Ascending aorta (tissue), 2 donors: Measurements from ENCODE around the gene STX11. TPM values are rescaled to one million over a fixed set of nuclear protein-coding genes. Genes with fewer than 3 reads are reported as not detected.
"Not testable (repeated sequence)": the region's sequence is repeated elsewhere in the genome, so short reads cannot be mapped to it uniquely, and the experiment has no call there.

ENCODE experiments used
- DNase-seq, 2 donors: peaks; one replicate each; pipeline ENCODE4 v3.0.0-alpha.2; 2019; ENCODE audit warnings: low spot score in 2 of 2
- H3K27ac ChIP-seq, 2 donors: fragments of 200-600 bp; sonication (generic); one replicate each; pipeline ENCODE4 v1.5.1; 2016 to 2017; ENCODE audit warnings: mild to moderate bottlenecking in 1 of 2
- H3K27me3 ChIP-seq: fragments of 200-600 bp; sonication (generic); one replicate; pipeline ENCODE4 v1.5.1; 2017
- H3K36me3 ChIP-seq, 2 donors: fragments of 200-600 bp; sonication (generic); one replicate each; pipeline ENCODE4 v1.5.1; 2016
- H3K4me1 ChIP-seq, 2 donors: fragments of 200-600 bp; sonication (generic); one replicate each; pipeline ENCODE4 v1.5.1; 2016 to 2017; ENCODE audit warnings: mild to moderate bottlenecking in 1 of 2
- H3K4me3 ChIP-seq, 2 donors: fragments of 200-600 bp; sonication (generic); one replicate each; pipeline ENCODE4 v1.5.1; 2016 to 2017; ENCODE audit warnings: mild to moderate bottlenecking in 1 of 2
- H3K9me3 ChIP-seq, 2 donors: fragments of 200-600 bp; sonication (generic); one replicate each; pipeline ENCODE4 v1.5.1; 2016
- CTCF ChIP-seq, 3 experiments: fragments of 200-600 bp in 2 of 3; fragments of 450-650 bp in 1 of 3; sonication (generic) in 2 of 3; IDR thresholded peaks; one replicate each; pipeline ENCODE4 v1.5.1; 2016 to 2019; ENCODE audit warnings: antibody characterized with exemption in 3 of 3, mild to moderate bottlenecking in 1 of 3, moderate library complexity in 1 of 3
- intact Hi-C: fragments of 100-400 bp; cut with DNase I; formaldehyde crosslinking; loops from one replicate; pipeline ENCODE4 v1.15.1; 2023
- total RNA-seq: library from RNA; depleted of rRNA; stranded (reverse); fragments of >200 nt; gene quantifications from one replicate; pipeline ENCODE4 v1.1.0, GENCODE V29; 2016

STX11 gene
- total RNA-seq, 1 donor from 2014 or later, result 29.5 TPM

- intact Hi-C loops, result no loop called here
- H3K36me3 ChIP-seq, result no peaks in the 10 kb centered on the region
- TF ChIP-seq CTCF (IDR thresholded peaks at IDR 0.05), result no peak
- no peak overlapping the region for H3K4me3 ChIP-seq
- no peak for DNase-seq
- no peaks in the 10 kb centered on the region for H3K4me1 ChIP-seq
- H3K9me3 ChIP-seq, result no peaks in the 10 kb centered on the region
- no peaks in the 10 kb centered on the region for H3K27me3 ChIP-seq
- no peak overlapping the region for H3K27ac ChIP-seq
These were observed 25.7 kb downstream of the STX11 start for GRCh38 chr6:144176043-144176442.

GRCh38 chr6:144177726-144178125 is 27.4 kb downstream of the STX11 start:
- intact Hi-C loops, result no loop called here
- H3K4me1 ChIP-seq, result no peaks in the 10 kb centered on the region
- no peaks in the 10 kb centered on the region for H3K36me3 ChIP-seq
- no peak overlapping the region for H3K4me3 ChIP-seq
- no peaks in the 10 kb centered on the region for H3K27me3 ChIP-seq
- H3K9me3 ChIP-seq, result no peaks in the 10 kb centered on the region
- DNase-seq, result no peak
- no peak overlapping the region for H3K27ac ChIP-seq
- no peak for TF ChIP-seq CTCF (IDR thresholded peaks at IDR 0.05)

- TF ChIP-seq CTCF (IDR thresholded peaks at IDR 0.05), result no peak
- DNase-seq, result no peak
- intact Hi-C loops, result no loop called here
- Histone ChIP-seq H3K27me3 (no peaks in the 10 kb centered on the region), H3K27ac (no peak overlapping the region), H3K4me1 (no peaks in the 10 kb centered on the region), H3K36me3 (no peaks in the 10 kb centered on the region), H3K9me3 (no peaks in the 10 kb centered on the region), H3K4me3 (no peak overlapping the region)
These were observed 28.0 kb downstream of the STX11 start for GRCh38 chr6:144178323-144178722.

DNA sequence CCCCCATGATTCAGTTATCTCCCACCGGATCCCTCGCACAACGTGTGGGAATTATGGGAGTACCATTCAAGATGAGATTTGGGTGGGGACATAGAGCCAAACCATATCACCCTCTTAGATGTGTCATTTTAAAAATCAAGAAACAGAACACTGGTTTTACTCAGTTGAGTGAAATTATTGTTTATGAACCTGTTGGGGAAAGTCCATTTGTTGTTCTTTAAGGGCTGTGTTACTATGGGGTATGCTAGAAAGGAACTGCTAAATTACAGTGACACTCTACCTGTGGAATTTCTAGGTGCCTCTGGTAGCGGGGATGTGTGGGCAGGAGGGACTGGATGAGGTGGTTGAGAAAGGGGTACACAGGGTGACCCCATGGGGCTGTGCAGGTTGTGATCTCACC is 28.9 kb downstream of the STX11 start:
- DNase-seq, result no peak
- no peak overlapping the region for H3K4me3 ChIP-seq
- H3K27me3 ChIP-seq, result no peaks in the 10 kb centered on the region
- H3K36me3 ChIP-seq, result no peaks in the 10 kb centered on the region
- H3K9me3 ChIP-seq, result no peaks in the 10 kb centered on the region
- no peaks in the 10 kb centered on the region for H3K4me1 ChIP-seq
- intact Hi-C loops, result no loop called here
- no peak for TF ChIP-seq CTCF (IDR thresholded peaks at IDR 0.05)
- H3K27ac ChIP-seq, result no peak overlapping the region

- intact Hi-C loops, result no loop called here
- H3K27me3 ChIP-seq, result no peaks in the 10 kb centered on the region
- H3K36me3 ChIP-seq, result no peaks in the 10 kb centered on the region
- H3K27ac ChIP-seq, result no peak overlapping the region
- DNase-seq, result no peak
- no peaks in the 10 kb centered on the region for H3K4me1 ChIP-seq
- no peak overlapping the region for H3K4me3 ChIP-seq
- no peak for TF ChIP-seq CTCF (IDR thresholded peaks at IDR 0.05)
- no peaks in the 10 kb centered on the region for H3K9me3 ChIP-seq
These were observed 29.5 kb downstream of the STX11 start for GRCh38 chr6:144179828-144180227.

DNA sequence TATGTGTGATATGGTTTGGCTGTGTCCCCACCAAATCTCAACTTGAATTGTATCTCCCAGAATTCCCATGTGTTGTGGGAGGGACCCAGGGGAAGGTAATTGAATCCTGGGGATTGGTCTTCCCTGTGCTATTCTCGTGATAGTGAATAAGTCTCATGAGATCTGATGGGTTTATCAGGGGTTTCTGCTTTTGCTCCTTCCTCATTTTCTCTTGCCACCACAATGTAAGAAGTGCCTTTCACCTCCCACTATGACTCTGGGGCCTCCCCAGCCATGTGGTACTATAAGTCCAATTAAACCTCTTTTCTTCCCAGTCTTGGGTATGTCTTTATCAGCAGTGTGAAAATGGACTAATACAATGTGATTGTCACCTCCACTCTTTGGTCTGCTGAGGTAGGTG is 30.0 kb downstream of the STX11 start:
- H3K4me3 ChIP-seq, DNase-seq, H3K36me3 ChIP-seq, H3K9me3 ChIP-seq, H3K4me1 ChIP-seq, H3K27ac ChIP-seq, intact Hi-C loops, H3K27me3 ChIP-seq: not testable (repeated sequence)
